Activated CD8-positive, alpha-beta memory T cell treated with anti-CD3 and anti-CD28 coated beads for 4 hours (primary cell): ENCODE data around the gene SH3GL3.

Source experiments
- DNase-seq, 2 donors: peaks; one replicate each; pipeline ENCODE4 v3.0.0-alpha.2; 2020; ENCODE audit warnings: low read depth in 2 of 2

Gene SH3GL3

GRCh38 chr15:83503595-83504364 is 56.6 kb downstream of the SH3GL3 start:
- no peak for DNase-seq

GRCh38 chr15:83504365-83504764 is 57.2 kb downstream of the SH3GL3 start:
- DNase-seq, result no peak

- DNase-seq, result no peak
These were observed 62.9 kb downstream of the SH3GL3 start for GRCh38 chr15:83510001-83510400.

- no peak for DNase-seq
These were observed 65.3 kb downstream of the SH3GL3 start for GRCh38 chr15:83512459-83512858.

- DNase-seq, result no peak
These were observed 67.4 kb downstream of the SH3GL3 start for GRCh38 chr15:83514584-83514983.

- no peak for DNase-seq
These were observed 68.0 kb downstream of the SH3GL3 start for GRCh38 chr15:83515164-83515563.

- no peak for DNase-seq
These were observed 69.8 kb downstream of the SH3GL3 start for GRCh38 chr15:83516935-83517334.

- no peak for DNase-seq
These were observed 79.2 kb downstream of the SH3GL3 start for GRCh38 chr15:83526319-83526718.

- no peak for DNase-seq
These were observed 86.3 kb downstream of the SH3GL3 start for GRCh38 chr15:83533410-83533962.

- DNase-seq, result no peak
These were observed 90.5 kb downstream of the SH3GL3 start for GRCh38 chr15:83537606-83538005.

GRCh38 chr15:83538682-83539081 is 91.5 kb downstream of the SH3GL3 start:
- DNase-seq, result no peak

- DNase-seq, result no peak
These were observed 98.8 kb downstream of the SH3GL3 start for GRCh38 chr15:83545804-83546511.

GRCh38 chr15:83546512-83546888 is 99.4 kb downstream of the SH3GL3 start:
- no peak for DNase-seq

GRCh38 chr15:83547168-83547567 is 100.0 kb downstream of the SH3GL3 start:
- DNase-seq, result no peak

- no peak for DNase-seq
These were observed 102.5 kb downstream of the SH3GL3 start for GRCh38 chr15:83549623-83550022.

GRCh38 chr15:83554558-83554957 is 107.4 kb downstream of the SH3GL3 start:
- DNase-seq, result no peak

- no peak for DNase-seq
These were observed 108.2 kb downstream of the SH3GL3 start for GRCh38 chr15:83555383-83555782.

- DNase-seq, result no peak
These were observed 108.9 kb downstream of the SH3GL3 start for GRCh38 chr15:83556068-83556467.

- no peak for DNase-seq
These were observed 109.6 kb downstream of the SH3GL3 start for GRCh38 chr15:83556754-83557153.

- no peak for DNase-seq
These were observed 111.0 kb downstream of the SH3GL3 start for GRCh38 chr15:83558146-83558545.

- peak in 1 of 2 donors; percentile 3 for DNase-seq
These were observed 112.3 kb downstream of the SH3GL3 start for GRCh38 chr15:83559310-83559966.

GRCh38 chr15:83561661-83562060 is 114.5 kb downstream of the SH3GL3 start:
- no peak for DNase-seq
